Breast epithelium (tissue), 4 donors: ENCODE data around the gene LRRC52. TPM values are rescaled to one million over a fixed set of nuclear protein-coding genes. Genes with fewer than 3 reads are reported as not detected.
"Not testable (repeated sequence)": the region's sequence is repeated elsewhere in the genome, so short reads cannot be mapped to it uniquely, and the experiment has no call there.

Source experiments
- DNase-seq, 2 donors: peaks; one replicate each; pipeline ENCODE4 v3.0.0-alpha.2; 2019; ENCODE audit warnings: low spot score in 2 of 2
- H3K27ac ChIP-seq, 2 donors: fragments of 200-600 bp; sonication (generic) in 1 of 2; one replicate each; pipeline ENCODE4 v1.5.1; 2016 to 2019; ENCODE audit warnings: mild to moderate bottlenecking in 1 of 2
- H3K27me3 ChIP-seq, 2 donors: fragments of 200-600 bp; sonication (generic) in 1 of 2; one replicate each; pipeline versions ENCODE4 v1.5.1 to v1.6.0; 2017 to 2019; ENCODE audit warnings: control low read depth in 1 of 2, mild to moderate bottlenecking in 1 of 2
- H3K36me3 ChIP-seq: fragments of 200-600 bp; one replicate; pipeline ENCODE4 v1.5.1; 2019
- H3K4me1 ChIP-seq, 2 donors: fragments of 200-600 bp; sonication (generic); one replicate each; pipeline ENCODE4 v1.5.1; 2016 to 2019; ENCODE audit warnings: control low read depth in 1 of 2
- H3K4me3 ChIP-seq, 3 donors: fragments of 200-600 bp; sonication (generic); 1 replicate in 2 of 3; 2 replicates in 1 of 3; pipeline ENCODE4 v1.5.1; 2016 to 2019; ENCODE audit warnings: mild to moderate bottlenecking in 3 of 3, moderate library complexity in 2 of 3
- H3K9me3 ChIP-seq, 2 donors: fragments of 200-600 bp; sonication (generic) in 1 of 2; one replicate each; pipeline ENCODE4 v1.5.1; 2016 to 2019; ENCODE audit warnings: control low read depth in 1 of 2
- POLR2A ChIP-seq: fragments of 450-650 bp; IDR thresholded peaks from one replicate; pipeline ENCODE4 v1.6.1; 2016; ENCODE audit warnings: antibody characterized with exemption, mild to moderate bottlenecking, moderate library complexity
- POLR2AphosphoS5 ChIP-seq, 3 donors: sonication (generic); formaldehyde crosslinking; IDR thresholded peaks; one replicate each; pipeline ENCODE4 v1.6.1; 2017; ENCODE audit warnings: antibody characterized with exemption in 3 of 3
- intact Hi-C: fragments of 100-400 bp; cut with DNase I; formaldehyde crosslinking; loops from one replicate; pipeline ENCODE4 v1.15.1; 2023; ENCODE audit warnings: low total_unique reads
- total RNA-seq, 3 donors: library from RNA; depleted of rRNA; stranded (reverse); fragments of >200 nt; gene quantifications; one replicate each; pipeline ENCODE4 v1.1.0, GENCODE V29; 2016
- TF ChIP-seq, protein P1 (sequence below), 3 donors: fragments of 450-650 bp; IDR thresholded peaks; one replicate each; pipeline ENCODE4 v1.5.1; 2016 to 2017; ENCODE audit warnings: antibody characterized with exemption in 3 of 3, mild to moderate bottlenecking in 3 of 3, moderate library complexity in 3 of 3

The LRRC52 gene
- total RNA-seq, 3 donors from 2014 or later: not detected

DNA sequence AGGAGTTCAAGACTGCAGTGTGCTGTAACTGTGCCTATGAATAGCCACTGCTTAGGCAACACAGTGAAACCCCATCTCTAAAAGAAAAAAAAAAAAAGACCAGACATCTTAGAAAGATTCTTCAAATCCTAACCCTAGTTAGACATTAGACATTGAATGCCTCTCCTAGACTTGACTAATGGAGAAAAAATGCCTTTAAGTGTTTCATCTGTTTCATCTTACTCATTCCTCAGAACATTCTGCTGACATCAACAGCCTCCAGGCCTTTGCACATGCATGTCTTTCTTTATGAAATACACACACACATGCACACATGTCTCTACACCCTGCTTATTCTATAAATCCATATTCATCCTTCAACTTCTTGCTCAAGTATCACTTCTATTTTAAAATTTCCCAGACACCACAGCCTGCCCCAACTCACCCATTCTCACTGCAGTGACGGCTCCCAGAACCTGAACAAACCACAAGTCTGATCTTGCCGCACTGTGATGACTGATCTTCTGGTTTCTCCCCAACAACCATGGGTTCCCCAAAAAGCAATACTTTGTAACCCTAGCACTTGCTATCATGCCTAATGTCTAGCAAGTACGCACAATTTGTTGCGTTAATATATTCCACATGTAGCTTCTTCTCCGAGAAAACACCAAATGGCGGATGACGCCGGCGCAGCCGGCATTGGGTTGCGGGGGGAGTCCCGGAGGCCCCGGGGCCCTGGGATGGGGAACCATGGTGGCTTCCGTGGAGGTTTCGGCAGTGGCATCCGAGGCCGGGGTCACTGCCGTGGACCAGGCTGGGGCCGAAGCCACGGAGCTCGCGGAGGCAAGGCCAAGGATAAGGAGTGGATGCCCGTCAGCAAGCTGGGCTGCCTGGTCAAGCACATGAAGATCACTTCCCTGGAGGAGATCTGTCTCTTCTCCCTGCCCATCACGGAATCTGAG lies 37.4 kb downstream of the LRRC52 start:
- H3K4me3 ChIP-seq: no peak overlapping the region

GRCh38 chr1:165581926-165582325 lies 38.1 kb downstream of the LRRC52 start:
- no peaks in the 10 kb centered on the region for H3K4me1 ChIP-seq
- intact Hi-C loops: no loop called here
- H3K27me3 ChIP-seq: no peaks in the 10 kb centered on the region

More for the DNA sequence above, 37.4 kb downstream of the LRRC52 start:
- H3K4me1 ChIP-seq: no peaks in the 10 kb centered on the region
- H3K27ac ChIP-seq: no peak overlapping the region
- no peak for DNase-seq
- intact Hi-C loops: no loop called here
- H3K36me3 ChIP-seq: no peaks in the 10 kb centered on the region
- TF ChIP-seq POLR2AphosphoS5 (IDR thresholded peaks at IDR 0.05) (no peak), POLR2A (no peak)
- TF ChIP-seq, protein P1, sequence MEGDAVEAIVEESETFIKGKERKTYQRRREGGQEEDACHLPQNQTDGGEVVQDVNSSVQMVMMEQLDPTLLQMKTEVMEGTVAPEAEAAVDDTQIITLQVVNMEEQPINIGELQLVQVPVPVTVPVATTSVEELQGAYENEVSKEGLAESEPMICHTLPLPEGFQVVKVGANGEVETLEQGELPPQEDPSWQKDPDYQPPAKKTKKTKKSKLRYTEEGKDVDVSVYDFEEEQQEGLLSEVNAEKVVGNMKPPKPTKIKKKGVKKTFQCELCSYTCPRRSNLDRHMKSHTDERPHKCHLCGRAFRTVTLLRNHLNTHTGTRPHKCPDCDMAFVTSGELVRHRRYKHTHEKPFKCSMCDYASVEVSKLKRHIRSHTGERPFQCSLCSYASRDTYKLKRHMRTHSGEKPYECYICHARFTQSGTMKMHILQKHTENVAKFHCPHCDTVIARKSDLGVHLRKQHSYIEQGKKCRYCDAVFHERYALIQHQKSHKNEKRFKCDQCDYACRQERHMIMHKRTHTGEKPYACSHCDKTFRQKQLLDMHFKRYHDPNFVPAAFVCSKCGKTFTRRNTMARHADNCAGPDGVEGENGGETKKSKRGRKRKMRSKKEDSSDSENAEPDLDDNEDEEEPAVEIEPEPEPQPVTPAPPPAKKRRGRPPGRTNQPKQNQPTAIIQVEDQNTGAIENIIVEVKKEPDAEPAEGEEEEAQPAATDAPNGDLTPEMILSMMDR (IDR thresholded peaks at IDR 0.05): no peak
- H3K27me3 ChIP-seq: no peaks in the 10 kb centered on the region
- H3K9me3 ChIP-seq: no peaks in the 10 kb centered on the region

GRCh38 chr1:165586398-165586797 lies 42.6 kb downstream of the LRRC52 start:
- TF ChIP-seq POLR2A (no peak), POLR2AphosphoS5 (IDR thresholded peaks at IDR 0.05) (no peak)
- TF ChIP-seq, protein P1 (IDR thresholded peaks at IDR 0.05): no peak
- no peak overlapping the region for H3K4me3 ChIP-seq
- H3K36me3 ChIP-seq: no peaks in the 10 kb centered on the region
- intact Hi-C loops: no loop called here
- no peak overlapping the region for H3K27ac ChIP-seq
- H3K4me1 ChIP-seq: no peaks in the 10 kb centered on the region
- H3K9me3 ChIP-seq: no peaks in the 10 kb centered on the region
- H3K27me3 ChIP-seq: no peaks in the 10 kb centered on the region
- DNase-seq: no peak

More at GRCh38 chr1:165581926-165582325, 38.1 kb downstream of the LRRC52 start:
- no peaks in the 10 kb centered on the region for H3K36me3 ChIP-seq
- H3K4me3 ChIP-seq: no peak overlapping the region
- no peak overlapping the region for H3K27ac ChIP-seq
- no peak for DNase-seq
- no peak for TF ChIP-seq POLR2AphosphoS5 (IDR thresholded peaks at IDR 0.05)
- TF ChIP-seq, protein P1 (IDR thresholded peaks at IDR 0.05): no peak
- TF ChIP-seq POLR2A: no peak
- H3K9me3 ChIP-seq: no peaks in the 10 kb centered on the region

- H3K9me3 ChIP-seq, H3K27me3 ChIP-seq, H3K27ac ChIP-seq, DNase-seq, H3K4me3 ChIP-seq, H3K36me3 ChIP-seq, H3K4me1 ChIP-seq: not testable (repeated sequence)
- intact Hi-C loops: loop anchor here (10.0 kb wide), 1 partner anchor 187 kb away; no protein-coding TSS in a partner anchor
These were observed 47.6 kb downstream of the LRRC52 start for GRCh38 chr1:165591391-165591790.

DNA sequence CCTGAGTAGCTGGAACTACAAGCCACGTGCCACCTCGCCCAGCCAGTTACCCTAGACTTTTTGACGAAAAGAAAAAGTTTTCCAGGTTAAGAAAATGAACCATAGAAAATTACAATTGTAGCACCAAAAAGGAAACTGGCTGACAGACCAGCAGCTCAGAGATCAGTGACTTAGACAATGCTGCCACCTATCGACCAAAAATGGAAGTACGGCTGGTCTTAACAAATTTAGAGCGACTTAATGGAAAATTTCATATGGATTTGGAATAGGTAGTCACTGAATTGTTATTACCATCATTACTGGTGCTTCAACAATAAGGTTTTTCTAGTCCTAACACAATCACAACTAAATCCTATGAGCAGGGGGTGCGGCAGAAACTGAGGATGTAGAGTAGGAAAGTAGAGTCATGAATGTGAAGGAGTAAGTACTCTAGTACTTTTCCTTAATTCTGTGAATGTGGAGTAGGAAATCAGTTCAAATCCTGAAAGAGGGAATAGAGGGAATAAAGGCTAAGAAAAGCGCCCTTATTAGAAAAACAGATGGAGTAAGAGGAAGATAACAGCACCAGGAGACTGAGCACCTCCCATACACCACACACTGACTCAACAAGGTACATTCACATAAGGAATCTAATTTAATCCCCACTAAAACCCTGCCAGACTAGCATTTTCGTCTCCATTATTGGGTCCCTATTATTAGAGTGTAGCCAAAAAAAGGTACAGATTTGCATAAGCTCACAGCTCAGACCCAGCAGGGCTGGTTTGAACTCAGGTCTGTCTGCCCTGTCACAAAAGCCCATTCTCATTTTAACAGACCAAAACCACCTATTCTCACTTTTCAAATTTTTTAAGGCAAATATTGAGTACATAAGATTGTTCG lies 49.4 kb downstream of the LRRC52 start:
- Histone ChIP-seq H3K4me1 (no peaks in the 10 kb centered on the region), H3K27ac (no peak overlapping the region), H3K4me3 (no peak overlapping the region), H3K9me3 (no peaks in the 10 kb centered on the region), H3K27me3 (peaks cover 0 to 9% of the 10 kb centered on the region in 2 donors), H3K36me3 (no peaks in the 10 kb centered on the region)
- TF ChIP-seq POLR2AphosphoS5 (IDR thresholded peaks at IDR 0.05): no peak
- TF ChIP-seq, protein P1 (IDR thresholded peaks at IDR 0.05): peak; percentile 93 to 95 (median 93)
- no peak for TF ChIP-seq POLR2A
- intact Hi-C loops: loop anchor here (10.0 kb wide), 1 partner anchor 188 kb away; no protein-coding TSS in a partner anchor
- DNase-seq: peak; percentile 57 to 70
